A549 (cell line): Measurements from ENCODE around the gene RETREG1. TPM values are rescaled to one million over a fixed set of nuclear protein-coding genes. Genes with fewer than 3 reads are reported as not detected.

Source experiments
- ATAC-seq, 2 experiments: fragments of 200-7000 bp in 1 of 2; fragments of >200 bp in 1 of 2; cut with Nextera tagmentation in 1 of 2; cut with Tn5 transposase in 1 of 2; 3 replicates each; pipeline versions ENCODE4 v1.8.0 to v1.9.1; 2018 to 2020; ENCODE audit warnings: mild to moderate bottlenecking in 1 of 2, moderate library complexity in 1 of 2
- CTCF ChIA-PET: fragments of 300-600 bp; sonication (Branson Sonifier 250); formaldehyde crosslinking; extraction: SDS; loops from one replicate; lab custom pipeline; 2021; ENCODE audit warnings: antibody characterized with exemption, inconsistent platforms; lab: Yijun Ruan, JAX
- POLR2A ChIA-PET: fragments of 350-600 bp; formaldehyde crosslinking; extraction: SDS; loops from one replicate; lab custom pipeline; 2021; ENCODE audit warnings: antibody characterized with exemption, inconsistent platforms; lab: Yijun Ruan, JAX
- DNase-seq, 2 experiments: peaks; one replicate each; pipeline versions ENCODE4 v3.0.0 to v3.0.0-alpha.2; 2011 to 2016; ENCODE audit warnings: low read depth in 1 of 2, low spot score in 1 of 2
- FAIRE-seq: peaks from 2 replicates; lab custom pipeline; 2011; peaks lifted over from hg19 to GRCh38; lab: Jason Lieb, UNC
- H3K27ac ChIP-seq, 2 experiments: fragments of >200 bp; sonication (Bioruptor Twin); formaldehyde crosslinking; 3 replicates each; pipeline ENCODE4 v1.5.1; 2016 to 2017
- H3K4me1 ChIP-seq: fragments of >200 bp; sonication (Bioruptor Twin); formaldehyde crosslinking; 3 replicates; pipeline ENCODE4 v1.6.1; 2016
- H3K4me2 ChIP-seq: fragments of >200 bp; sonication (Bioruptor Twin); formaldehyde crosslinking; 3 replicates; pipeline ENCODE4 v1.6.1; 2016
- H3K4me3 ChIP-seq: fragments of >200 bp; sonication (Bioruptor Twin); formaldehyde crosslinking; 3 replicates; pipeline ENCODE4 v1.5.1; 2016
- H3K9me3 ChIP-seq: fragments of >200 bp; sonication (Bioruptor Twin); formaldehyde crosslinking; 3 replicates; pipeline ENCODE4 v1.6.1; 2016
- FOSB ChIP-seq: fragments of 250-450 bp; sonication (Bioruptor Pico); IDR thresholded peaks from 2 replicates; pipeline ENCODE4 v1.5.0; 2020; ENCODE audit warnings: mild to moderate bottlenecking, moderate library complexity
- FOXS1 ChIP-seq: fragments of 250-450 bp; sonication (Bioruptor Pico); IDR thresholded peaks from 2 replicates; pipeline ENCODE4 v1.5.0; 2020; ENCODE audit warnings: mild to moderate bottlenecking, moderate library complexity
- GATA3 ChIP-seq: IDR thresholded peaks from 2 replicates; pipeline ENCODE4 v1.6.1; 2012; ENCODE audit warnings: borderline replicate concordance
- HOXA7 ChIP-seq: fragments of 250-450 bp; sonication (Bioruptor Pico); IDR thresholded peaks from 2 replicates; pipeline ENCODE4 v1.5.0; 2020; ENCODE audit warnings: mild to moderate bottlenecking, moderate library complexity
- HOXB5 ChIP-seq: fragments of 250-450 bp; sonication (Bioruptor Pico); IDR thresholded peaks from 2 replicates; pipeline ENCODE4 v1.5.0; 2020; ENCODE audit warnings: mild to moderate bottlenecking, moderate library complexity
- MYC ChIP-seq: IDR thresholded peaks from 2 replicates; pipeline ENCODE4 v1.6.1; 2012; ENCODE audit warnings: mild to moderate bottlenecking, inconsistent platforms, low read length, improper control_type of control experiment, borderline replicate concordance
- NR3C1 ChIP-seq: fragments of >200 bp; sonication (Bioruptor Twin); formaldehyde crosslinking; IDR thresholded peaks from 3 replicates; pipeline ENCODE4 v1.6.1; 2017
- POLR2A ChIP-seq: IDR thresholded peaks from 2 replicates; pipeline ENCODE4 v1.6.1; 2012; ENCODE audit warnings: mild to moderate bottlenecking, low read length
- POLR2AphosphoS2 ChIP-seq: conservative IDR thresholded peaks from 2 replicates; pipeline ENCODE4 v1.6.1; 2012; ENCODE audit warnings: low read length, improper control_type of control experiment, inconsistent platforms
- RARB ChIP-seq: fragments of 250-450 bp; sonication (Bioruptor Pico); IDR thresholded peaks from 2 replicates; pipeline ENCODE4 v1.8.0; 2021; ENCODE audit warnings: mild to moderate bottlenecking, moderate library complexity
- RFX5 ChIP-seq: fragments of 450-650 bp; IDR thresholded peaks from 2 replicates; pipeline ENCODE4 v1.7.1; 2014; ENCODE audit warnings: antibody characterized with exemption, mild to moderate bottlenecking, moderate library complexity
- SMC3 ChIP-seq: fragments of >200 bp; sonication (Bioruptor Twin); formaldehyde crosslinking; IDR thresholded peaks from 3 replicates; pipeline ENCODE4 v1.6.1; 2018; ENCODE audit warnings: inconsistent platforms
- TFCP2L1 ChIP-seq: fragments of 250-450 bp; sonication (Bioruptor Pico); IDR thresholded peaks from 2 replicates; pipeline ENCODE4 v1.5.0; 2021; ENCODE audit warnings: mild to moderate bottlenecking
- ZC3H11A ChIP-seq: fragments of 450-650 bp; IDR thresholded peaks from 2 replicates; pipeline ENCODE4 v1.6.1; 2014; ENCODE audit warnings: antibody characterized with exemption, mild to moderate bottlenecking
- ZFP36 ChIP-seq: fragments of 450-650 bp; IDR thresholded peaks from 2 replicates; pipeline ENCODE4 v1.6.1; 2014; ENCODE audit warnings: borderline replicate concordance; ENCODE audit not compliant: partially characterized antibody
- ZSCAN20 ChIP-seq: fragments of 250-450 bp; sonication (Bioruptor Pico); IDR thresholded peaks from 2 replicates; pipeline ENCODE4 v1.8.0; 2022; ENCODE audit warnings: mild to moderate bottlenecking, moderate library complexity
- WGBS: methylation state at CpG from one replicate; pipeline ENCODE4 v1.1.6; 2017; ENCODE audit errors: missing lambda C conversion rate; 5-methylcytosine and 5-hydroxymethylcytosine counted together
- polyA plus RNA-seq, 4 experiments: library from polyadenylated mRNA; depleted of rRNA in 3 of 4; stranded (reverse); fragments of >200 nt; fragmentation: RNase III in 1 of 4; extraction: RNeasy Plus Mini Kit Qiagen cat#74134 plus additional on column Dnase treatment in 1 of 4; gene quantifications; 2 replicates in 3 of 4; 3 replicates in 1 of 4; pipeline ENCODE4 v1.2.3, GENCODE V29; 2011 to 2017
- TF ChIP-seq, protein P1 (sequence below): IDR thresholded peaks from 2 replicates; pipeline ENCODE4 v1.6.1; 2012; ENCODE audit warnings: low read depth, borderline replicate concordance
- TF ChIP-seq, protein P2 (sequence below): fragments of >200 bp; sonication (Bioruptor Twin); formaldehyde crosslinking; IDR thresholded peaks from 3 replicates; pipeline ENCODE4 v1.6.1; 2016
- TF ChIP-seq, protein P3 (sequence below): IDR thresholded peaks from 2 replicates; pipeline ENCODE4 v1.6.1; 2012
- TF ChIP-seq, protein P4 (sequence below): fragments of 450-650 bp; IDR thresholded peaks from 2 replicates; pipeline ENCODE4 v1.6.1; 2014; ENCODE audit warnings: antibody characterized with exemption
- TF ChIP-seq, protein P5 (sequence below): fragments of 250-450 bp; sonication (Bioruptor Pico); IDR thresholded peaks from 2 replicates; pipeline ENCODE4 v1.5.0; 2020; ENCODE audit warnings: low read depth, mild to moderate bottlenecking, moderate library complexity

Gene RETREG1
- polyA plus RNA-seq, 2 of the 4 experiments (the other 2 are of a cell fraction): 2.1 to 3.4 TPM

DNA sequence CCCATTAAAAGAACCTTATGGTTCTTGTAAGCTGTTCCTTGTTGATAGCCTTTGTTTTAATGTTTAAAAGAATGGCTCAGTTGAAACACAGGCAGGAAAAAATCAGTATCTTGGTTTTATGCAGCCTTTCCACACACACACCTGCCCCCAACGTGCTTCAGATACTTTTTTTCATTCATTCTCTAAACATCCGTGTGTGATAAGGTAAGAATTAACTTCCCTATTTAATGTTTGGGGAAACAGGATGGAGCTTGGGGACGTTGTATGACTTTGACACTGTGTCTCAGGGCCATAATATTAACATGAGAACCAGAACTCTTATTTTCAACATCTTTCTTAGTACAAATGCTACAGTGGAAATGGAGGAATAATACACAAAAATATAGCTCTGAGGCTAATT lies 145.4 kb downstream of the RETREG1 start:
- ChIA-PET POLR2A (no interaction called here), CTCF (interaction anchor here (1.2 kb wide), 1 partner anchor 15 kb away, joined by 3 read pairs; no protein-coding TSS in a partner anchor)
- H3K4me3 ChIP-seq: no peak overlapping the region
- ATAC-seq: no peak
- no peak for FAIRE-seq
- 74% methylated on average over 3 of the region's 3 CpGs for WGBS
- no peak overlapping the region for H3K27ac ChIP-seq
- peaks cover 17% of the 10 kb centered on the region for H3K4me1 ChIP-seq
- no peak overlapping the region for H3K4me2 ChIP-seq
- TF ChIP-seq GATA3 (no peak), NR3C1 (no peak), MYC (no peak), RARB (CRISPR knock-in tag) (no peak), POLR2A (no peak), SMC3 (no peak), ZSCAN20 (no peak)
- TF ChIP-seq, protein P1, sequence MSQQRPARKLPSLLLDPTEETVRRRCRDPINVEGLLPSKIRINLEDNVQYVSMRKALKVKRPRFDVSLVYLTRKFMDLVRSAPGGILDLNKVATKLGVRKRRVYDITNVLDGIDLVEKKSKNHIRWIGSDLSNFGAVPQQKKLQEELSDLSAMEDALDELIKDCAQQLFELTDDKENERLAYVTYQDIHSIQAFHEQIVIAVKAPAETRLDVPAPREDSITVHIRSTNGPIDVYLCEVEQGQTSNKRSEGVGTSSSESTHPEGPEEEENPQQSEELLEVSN: no peak
- DNase-seq: no peak
- H3K9me3 ChIP-seq: no peaks in the 10 kb centered on the region

DNA sequence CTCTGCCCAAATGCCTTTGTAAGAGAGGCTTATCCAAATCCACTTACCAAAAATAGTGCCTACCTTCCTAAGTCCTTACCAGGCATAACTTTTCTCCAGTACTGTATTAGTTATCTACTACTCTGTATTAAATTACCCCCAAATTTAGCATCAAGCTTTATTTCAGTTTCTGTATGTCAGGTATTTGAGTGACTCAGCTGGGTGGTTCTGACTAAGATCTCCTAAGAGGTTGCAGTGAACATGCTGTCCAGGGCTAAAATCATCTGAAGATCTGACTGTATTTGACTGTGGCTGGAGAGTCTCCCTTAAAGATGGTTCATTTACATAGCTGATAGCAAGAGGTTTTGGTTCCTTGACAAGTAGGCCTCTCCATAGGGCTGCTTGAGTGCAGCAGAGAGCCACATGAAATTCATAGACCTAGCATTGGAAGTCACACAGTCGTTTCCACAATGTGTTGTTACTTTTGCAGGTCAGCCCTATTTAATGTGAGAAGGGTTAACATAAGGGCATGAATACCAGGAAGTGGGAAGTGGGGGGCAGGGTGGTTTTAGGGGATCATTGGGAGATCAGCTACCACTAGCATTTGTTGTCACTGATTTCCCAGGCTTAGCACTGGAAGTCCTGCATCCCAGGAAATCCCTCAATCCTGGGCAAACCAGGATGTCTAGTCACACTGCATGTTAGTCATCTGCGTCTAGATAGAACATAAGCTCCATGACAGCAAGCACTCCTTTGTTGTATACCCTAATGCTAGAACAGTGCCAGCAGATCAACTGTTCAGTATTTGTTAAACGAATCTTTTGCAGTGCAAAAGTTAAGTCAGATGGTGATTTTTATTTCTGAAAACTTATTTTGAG lies 149.2 kb downstream of the RETREG1 start:
- CTCF ChIA-PET: interaction anchor here (0.9 to 2.4 kb wide), 4 partner anchors 9 to 23 kb away, joined by 3 to 11 read pairs (median 6); no protein-coding TSS in a partner anchor

More for the DNA sequence above, 149.2 kb downstream of the RETREG1 start:
- WGBS: 56% methylated on average over 3 of the region's 3 CpGs
- H3K4me3 ChIP-seq: no peak overlapping the region
- TF ChIP-seq RFX5 (no peak), ZFP36 (no peak), SMC3 (no peak), FOSB (CRISPR knock-in tag) (no peak), HOXA7 (CRISPR knock-in tag) (no peak), FOXS1 (CRISPR knock-in tag) (no peak), TFCP2L1 (CRISPR knock-in tag) (no peak), POLR2AphosphoS2 (no peak), MYC (no peak), POLR2A (no peak), HOXB5 (no peak), ZC3H11A (no peak)
- TF ChIP-seq, protein P2, sequence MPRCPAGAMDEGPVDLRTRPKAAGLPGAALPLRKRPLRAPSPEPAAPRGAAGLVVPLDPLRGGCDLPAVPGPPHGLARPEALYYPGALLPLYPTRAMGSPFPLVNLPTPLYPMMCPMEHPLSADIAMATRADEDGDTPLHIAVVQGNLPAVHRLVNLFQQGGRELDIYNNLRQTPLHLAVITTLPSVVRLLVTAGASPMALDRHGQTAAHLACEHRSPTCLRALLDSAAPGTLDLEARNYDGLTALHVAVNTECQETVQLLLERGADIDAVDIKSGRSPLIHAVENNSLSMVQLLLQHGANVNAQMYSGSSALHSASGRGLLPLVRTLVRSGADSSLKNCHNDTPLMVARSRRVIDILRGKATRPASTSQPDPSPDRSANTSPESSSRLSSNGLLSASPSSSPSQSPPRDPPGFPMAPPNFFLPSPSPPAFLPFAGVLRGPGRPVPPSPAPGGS: no peak
- TF ChIP-seq, protein P3, sequence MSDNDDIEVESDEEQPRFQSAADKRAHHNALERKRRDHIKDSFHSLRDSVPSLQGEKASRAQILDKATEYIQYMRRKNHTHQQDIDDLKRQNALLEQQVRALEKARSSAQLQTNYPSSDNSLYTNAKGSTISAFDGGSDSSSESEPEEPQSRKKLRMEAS: no peak
- TF ChIP-seq, protein P4, sequence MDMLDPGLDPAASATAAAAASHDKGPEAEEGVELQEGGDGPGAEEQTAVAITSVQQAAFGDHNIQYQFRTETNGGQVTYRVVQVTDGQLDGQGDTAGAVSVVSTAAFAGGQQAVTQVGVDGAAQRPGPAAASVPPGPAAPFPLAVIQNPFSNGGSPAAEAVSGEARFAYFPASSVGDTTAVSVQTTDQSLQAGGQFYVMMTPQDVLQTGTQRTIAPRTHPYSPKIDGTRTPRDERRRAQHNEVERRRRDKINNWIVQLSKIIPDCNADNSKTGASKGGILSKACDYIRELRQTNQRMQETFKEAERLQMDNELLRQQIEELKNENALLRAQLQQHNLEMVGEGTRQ: no peak
- TF ChIP-seq, protein P5, sequence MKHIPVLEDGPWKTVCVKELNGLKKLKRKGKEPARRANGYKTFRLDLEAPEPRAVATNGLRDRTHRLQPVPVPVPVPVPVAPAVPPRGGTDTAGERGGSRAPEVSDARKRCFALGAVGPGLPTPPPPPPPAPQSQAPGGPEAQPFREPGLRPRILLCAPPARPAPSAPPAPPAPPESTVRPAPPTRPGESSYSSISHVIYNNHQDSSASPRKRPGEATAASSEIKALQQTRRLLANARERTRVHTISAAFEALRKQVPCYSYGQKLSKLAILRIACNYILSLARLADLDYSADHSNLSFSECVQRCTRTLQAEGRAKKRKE: no peak
- FAIRE-seq (no peak), DNase-seq (no peak), ATAC-seq (no peak)
- peak overlapping the region; percentile 87 for H3K4me2 ChIP-seq
- H3K9me3 ChIP-seq: no peaks in the 10 kb centered on the region
- H3K4me1 ChIP-seq: peaks cover 34% of the 10 kb centered on the region
- no peak overlapping the region; a peak in 1 of 6 replicates for H3K27ac ChIP-seq
- POLR2A ChIA-PET: interaction anchor here (1.3 kb wide), 1 partner anchor 79 kb away, joined by 3 read pairs; no protein-coding TSS in a partner anchor
